Lower leg skin (tissue), 4 donors: ENCODE results near the gene CASKIN2. TPM values are rescaled to one million over a fixed set of nuclear protein-coding genes. Genes with fewer than 3 reads are reported as not detected.
"Not testable (repeated sequence)": the region's sequence is repeated elsewhere in the genome, so short reads cannot be mapped to it uniquely, and the experiment has no call there.

ENCODE experiments used
- DNase-seq, 2 donors: peaks; one replicate each; pipeline ENCODE4 v3.0.0-alpha.2; 2019; ENCODE audit warnings: low spot score in 2 of 2
- H3K4me3 ChIP-seq: fragments of 200-600 bp; sonication (generic); 2 replicates; pipeline ENCODE4 v1.5.1; 2017; ENCODE audit warnings: mild to moderate bottlenecking, low read depth; ENCODE audit not compliant: poor library complexity, severe bottlenecking
- CTCF ChIP-seq, 3 donors: fragments of 450-650 bp; IDR thresholded peaks; one replicate each; pipeline ENCODE4 v1.5.1; 2016; ENCODE audit warnings: antibody characterized with exemption in 3 of 3, mild to moderate bottlenecking in 3 of 3, moderate library complexity in 2 of 3
- POLR2A ChIP-seq, 2 donors: fragments of 450-650 bp; IDR thresholded peaks; one replicate each; pipeline ENCODE4 v1.6.1; 2016 to 2017; ENCODE audit warnings: antibody characterized with exemption in 2 of 2, mild to moderate bottlenecking in 1 of 2, moderate library complexity in 1 of 2
- WGBS, 2 donors: methylation state at CpG; one replicate each; pipeline ENCODE4 v1.1.5; 2018; 5-methylcytosine and 5-hydroxymethylcytosine counted together
- intact Hi-C: fragments of 100-400 bp; cut with DNase I; formaldehyde crosslinking; loops from one replicate; pipeline ENCODE4 v1.15.0; 2023; ENCODE audit warnings: low total_unique reads
- total RNA-seq, 4 donors: library from RNA; depleted of rRNA; stranded (reverse); fragments of >200 nt; gene quantifications; one replicate each; pipeline ENCODE4 v1.1.0, GENCODE V29; 2016

Gene CASKIN2
- total RNA-seq, 4 donors from 2014 or later: 11.7 to 23.2 (median 17.8) TPM

- intact Hi-C loops: no loop called here
- peak in 1 of 2 donors; percentile 30 for DNase-seq
- no peak overlapping the region for H3K4me3 ChIP-seq
- 53 to 54% methylated on average over 9 of the region's 9 CpGs for WGBS, 2 donors
- TF ChIP-seq POLR2A (IDR thresholded peaks at IDR 0.05): no peak
- no peak for TF ChIP-seq CTCF (IDR thresholded peaks at IDR 0.05)
Observed at GRCh38 chr17:75459590-75460267, 55.6 kb downstream of the CASKIN2 start.

DNA sequence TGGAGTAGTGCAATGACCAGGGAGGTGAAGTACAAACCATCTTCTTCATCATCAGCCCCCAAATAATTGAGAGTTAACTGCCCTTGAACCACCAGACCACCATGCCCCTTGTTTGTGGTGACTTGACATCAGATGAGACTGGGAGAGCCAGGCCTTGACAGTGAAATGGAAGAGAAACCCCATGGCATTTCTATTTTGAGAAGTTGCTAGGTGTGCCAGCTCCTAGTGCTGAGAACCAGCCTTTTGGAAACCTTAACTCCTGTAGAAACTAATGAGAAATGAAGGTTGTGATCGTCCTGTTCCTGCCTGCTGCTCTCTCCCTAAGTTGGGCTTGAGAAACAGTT lies 56.1 kb downstream of the CASKIN2 start:
- WGBS, 2 donors: 45% methylated on average over 1 of the region's 1 CpG
- no peak for TF ChIP-seq POLR2A (IDR thresholded peaks at IDR 0.05)
- TF ChIP-seq CTCF (IDR thresholded peaks at IDR 0.05): no peak
- no peak for DNase-seq
- no peak overlapping the region for H3K4me3 ChIP-seq
- intact Hi-C loops: no loop called here

GRCh38 chr17:75457047-75457654 lies 58.2 kb downstream of the CASKIN2 start:
- no peak for DNase-seq
- WGBS, 2 donors: 0% methylated on average over 38 of the region's 38 CpGs
- peak overlapping the region; percentile 58 for H3K4me3 ChIP-seq
- intact Hi-C loops: no loop called here
- no peak for TF ChIP-seq POLR2A (IDR thresholded peaks at IDR 0.05)
- TF ChIP-seq CTCF (IDR thresholded peaks at IDR 0.05): no peak

DNA sequence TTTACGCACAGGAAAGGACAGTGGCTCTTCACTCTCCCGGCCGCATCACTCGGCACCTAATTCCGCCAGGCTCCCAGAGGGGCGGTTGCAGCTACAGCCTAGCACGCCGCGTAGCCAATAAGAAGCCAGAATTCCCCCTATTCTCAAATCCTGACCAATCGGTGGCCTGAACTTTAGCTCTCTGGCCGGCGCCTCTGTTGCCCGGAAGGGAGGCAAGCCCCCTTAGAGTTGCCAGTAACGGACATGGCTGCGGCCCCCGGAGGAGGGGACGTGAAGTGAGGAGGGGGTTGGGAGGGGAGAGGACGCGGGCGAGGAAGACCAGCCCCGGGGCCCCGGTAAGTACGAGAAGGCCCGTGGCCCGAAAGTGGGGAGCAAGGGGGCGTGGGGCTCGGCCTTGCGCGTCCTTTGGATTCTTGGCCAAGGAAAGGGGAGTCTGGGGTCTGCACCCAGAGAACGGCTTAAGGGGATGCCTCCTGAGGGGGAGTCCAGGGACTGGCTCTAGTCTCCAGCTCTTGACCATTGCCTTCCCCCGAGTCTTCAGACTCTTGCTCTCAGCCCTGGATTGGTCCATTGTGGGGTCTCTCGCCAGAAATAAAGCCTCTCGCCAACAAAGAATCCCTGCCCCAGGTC lies 58.8 kb downstream of the CASKIN2 start, which contains the start of gene TMEM94:
TMEM94 (plus strand) TSS at position 219 of the 630 bp plus-strand sequence. CDS start 15,271 bp downstream, outside the sequence.
- DNase-seq: peak; percentile 97 to 99
- H3K4me3 ChIP-seq: peak within 1 kb of the TSS; percentile 58
- intact Hi-C loops: no loop called here
- 0 to 1% methylated on average over 33 of the region's 33 CpGs for WGBS, 2 donors
- no peak for TF ChIP-seq POLR2A (IDR thresholded peaks at IDR 0.05)
- no peak for TF ChIP-seq CTCF (IDR thresholded peaks at IDR 0.05)

GRCh38 chr17:75456039-75456416 lies 59.3 kb downstream of the CASKIN2 start:
- DNase-seq: no peak
- TF ChIP-seq POLR2A (IDR thresholded peaks at IDR 0.05) (no peak), CTCF (IDR thresholded peaks at IDR 0.05) (no peak)
- WGBS, 2 donors: 4 to 6% methylated on average over 13 of the region's 13 CpGs
- intact Hi-C loops: no loop called here
- H3K4me3 ChIP-seq: no peak overlapping the region

DNA sequence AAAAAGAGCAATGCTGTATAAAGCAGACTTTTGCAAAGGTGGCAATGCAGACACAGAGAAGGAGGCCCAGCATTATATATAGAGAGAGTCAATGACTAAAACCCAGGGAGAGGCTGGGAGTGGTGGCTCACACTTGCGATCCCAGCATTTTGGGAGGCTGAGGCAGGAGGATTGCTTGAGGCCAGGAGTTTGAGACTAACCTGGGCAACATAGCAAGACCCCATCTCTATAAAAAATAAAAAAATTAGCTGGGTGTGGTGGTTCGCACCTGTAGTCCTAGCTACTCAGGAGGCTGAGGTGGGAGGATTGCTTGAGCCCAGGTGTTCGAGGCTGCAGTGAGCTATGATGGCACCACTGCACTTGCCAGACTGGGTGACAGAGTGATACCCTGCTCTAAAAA lies 60.7 kb downstream of the CASKIN2 start:
- intact Hi-C loops, DNase-seq, H3K4me3 ChIP-seq: not testable (repeated sequence)
- 97 to 98% methylated on average over 3 of the region's 3 CpGs for WGBS, 2 donors
